ENCODE measurements around the gene ATG4D. TPM values are rescaled to one million over a fixed set of nuclear protein-coding genes. Genes with fewer than 3 reads are reported as not detected.
"Not testable (repeated sequence)": the region's sequence is repeated elsewhere in the genome, so short reads cannot be mapped to it uniquely, and the experiment has no call there.

The ATG4D gene
- total and polyA plus RNA-seq, 2 experiments from 2014 or later: 6.2 to 18.0 TPM

- no peaks in the 10 kb centered on the region for H3K4me1 ChIP-seq (ENCODE audit: insufficient read depth)
- no peaks in the 10 kb centered on the region for H4K20me1 ChIP-seq (ENCODE audit: insufficient read depth)
- in situ Hi-C loops (cut with MboI): no loop called here
- H3K4me3 ChIP-seq: no peak overlapping the region
- H3K79me2 ChIP-seq (ENCODE audit: insufficient read depth): peaks cover 10% of the 10 kb centered on the region
- 95 to 96% methylated on average over 5 to 6 of the region's 6 CpGs for WGBS, 2 experiments (ENCODE audit: low coverage in 1 of 2, low lambda C conversion rate in 2 of 2, missing lambda C conversion rate in 2 of 2)
- peaks cover 13% of the 10 kb centered on the region; the same call in 1 of the 2 replicates for H3K36me3 ChIP-seq (ENCODE audit: low read depth)
- H3K9me3 ChIP-seq (ENCODE audit: low read depth): no peaks in the 10 kb centered on the region
- H3K9me2 ChIP-seq (ENCODE audit: insufficient read depth): no peaks in the 10 kb centered on the region
- no peak overlapping the region for H2AFZ ChIP-seq
- no peak for TF ChIP-seq EZH2phosphoT487 (IDR thresholded peaks at IDR 0.05; ENCODE audit: insufficient read depth, low read depth)
- TF ChIP-seq EZH2 (IDR thresholded peaks at IDR 0.05; ENCODE audit: insufficient read depth, poor library complexity, severe bottlenecking): no peak
- H3F3A ChIP-seq (ENCODE audit: insufficient read depth): no peaks in the 10 kb centered on the region
- H3K27me3 ChIP-seq (replicated peaks; ENCODE audit: insufficient read depth): no peaks in the 10 kb centered on the region
- H3K9ac ChIP-seq: no peak overlapping the region
- no peak overlapping the region for H3K4me2 ChIP-seq (ENCODE audit: unreplicated experiment)
- no peak for DNase-seq
- H3K27ac ChIP-seq: no peak overlapping the region
These were observed 6.6 kb downstream of the ATG4D start for GRCh38 chr19:10550336-10550735.

DNA sequence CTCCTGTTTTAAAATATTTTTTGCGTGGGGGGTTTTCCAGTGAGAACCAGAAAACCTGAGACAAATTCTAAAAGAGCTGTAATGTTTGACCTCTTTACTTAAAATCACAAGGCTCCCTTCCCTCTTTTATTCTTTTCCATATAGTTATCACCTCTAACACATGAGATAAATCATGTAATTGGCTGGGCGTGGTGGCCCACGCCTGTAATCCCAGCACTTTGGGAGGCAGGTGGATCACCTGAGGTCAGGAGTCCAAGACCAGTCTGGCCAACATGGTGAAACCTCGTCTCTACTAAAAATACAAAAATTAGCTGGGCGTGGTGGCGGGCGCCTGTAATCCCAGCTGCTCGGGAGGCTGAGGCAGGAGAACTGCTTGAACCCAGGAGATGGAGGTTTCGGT lies 7.3 kb downstream of the ATG4D start:
- H3K27me3 ChIP-seq (replicated peaks; ENCODE audit: insufficient read depth); H4K20me1 ChIP-seq (ENCODE audit: insufficient read depth); H3K9ac ChIP-seq; H3K4me1 ChIP-seq (ENCODE audit: insufficient read depth); in situ Hi-C loops (cut with MboI); H3K9me2 ChIP-seq (ENCODE audit: insufficient read depth); H3F3A ChIP-seq (ENCODE audit: insufficient read depth); H3K4me2 ChIP-seq (ENCODE audit: unreplicated experiment); H3K27ac ChIP-seq; H3K4me3 ChIP-seq; DNase-seq; H2AFZ ChIP-seq; H3K79me2 ChIP-seq (ENCODE audit: insufficient read depth); H3K9me3 ChIP-seq (ENCODE audit: low read depth): not testable (repeated sequence)
- 94 to 95% methylated on average over 9 of the region's 9 CpGs for WGBS, 2 experiments (ENCODE audit: low coverage in 1 of 2, low lambda C conversion rate in 2 of 2, missing lambda C conversion rate in 2 of 2)
- H3K36me3 ChIP-seq (ENCODE audit: low read depth): peaks cover 13% of the 10 kb centered on the region; the same call in 1 of the 2 replicates

DNA sequence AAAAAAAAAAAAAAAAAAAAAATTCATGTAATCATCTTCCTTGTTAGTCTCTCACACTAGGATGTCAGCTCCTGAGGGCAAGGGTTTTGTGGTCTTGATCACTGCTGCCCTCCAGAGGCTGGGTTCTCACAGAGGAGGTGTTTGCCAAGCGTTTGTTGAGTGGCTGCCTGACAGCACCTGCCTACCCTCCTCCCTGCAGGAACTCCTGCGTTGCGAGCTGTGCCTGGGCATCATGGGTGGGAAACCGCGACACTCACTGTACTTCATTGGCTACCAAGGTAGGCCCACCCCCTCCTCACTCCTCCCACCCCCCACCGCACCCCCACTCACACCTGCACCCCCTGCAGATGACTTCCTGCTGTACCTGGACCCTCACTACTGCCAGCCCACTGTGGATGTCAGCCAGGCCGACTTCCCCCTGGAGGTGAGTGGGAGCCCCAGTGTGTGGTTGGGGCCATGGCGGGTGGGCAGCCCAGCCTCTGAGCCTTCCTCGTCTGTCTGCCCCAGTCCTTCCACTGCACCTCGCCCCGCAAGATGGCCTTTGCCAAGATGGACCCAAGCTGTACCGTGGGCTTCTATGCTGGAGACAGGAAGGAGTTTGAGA lies 8.1 kb downstream of the ATG4D start:
- no peak overlapping the region for H3K4me3 ChIP-seq
- H3K9me2 ChIP-seq (ENCODE audit: insufficient read depth): no peaks in the 10 kb centered on the region
- H3K36me3 ChIP-seq (ENCODE audit: low read depth): peaks cover 13% of the 10 kb centered on the region; the same call in 1 of the 2 replicates
- TF ChIP-seq EZH2phosphoT487 (IDR thresholded peaks at IDR 0.05; ENCODE audit: insufficient read depth, low read depth) (no peak), EZH2 (IDR thresholded peaks at IDR 0.05; ENCODE audit: insufficient read depth, poor library complexity, severe bottlenecking) (no peak)
- in situ Hi-C loops (cut with MboI): no loop called here
- H2AFZ ChIP-seq: no peak overlapping the region
- no peak overlapping the region for H3K4me2 ChIP-seq (ENCODE audit: unreplicated experiment)
- H3K27ac ChIP-seq: no peak overlapping the region
- 84 to 90% methylated on average over 9 to 12 of the region's 12 CpGs for WGBS, 2 experiments (ENCODE audit: low coverage in 1 of 2, low lambda C conversion rate in 2 of 2, missing lambda C conversion rate in 2 of 2)
- no peaks in the 10 kb centered on the region for H3K9me3 ChIP-seq (ENCODE audit: low read depth)
- no peaks in the 10 kb centered on the region for H3K4me1 ChIP-seq (ENCODE audit: insufficient read depth)
- H3K79me2 ChIP-seq (ENCODE audit: insufficient read depth): no peaks in the 10 kb centered on the region
- H4K20me1 ChIP-seq (ENCODE audit: insufficient read depth): no peaks in the 10 kb centered on the region
- H3K27me3 ChIP-seq (replicated peaks; ENCODE audit: insufficient read depth): no peaks in the 10 kb centered on the region
- peak; percentile 55 for DNase-seq
- H3F3A ChIP-seq (ENCODE audit: insufficient read depth): no peaks in the 10 kb centered on the region
- no peak overlapping the region for H3K9ac ChIP-seq

DNA sequence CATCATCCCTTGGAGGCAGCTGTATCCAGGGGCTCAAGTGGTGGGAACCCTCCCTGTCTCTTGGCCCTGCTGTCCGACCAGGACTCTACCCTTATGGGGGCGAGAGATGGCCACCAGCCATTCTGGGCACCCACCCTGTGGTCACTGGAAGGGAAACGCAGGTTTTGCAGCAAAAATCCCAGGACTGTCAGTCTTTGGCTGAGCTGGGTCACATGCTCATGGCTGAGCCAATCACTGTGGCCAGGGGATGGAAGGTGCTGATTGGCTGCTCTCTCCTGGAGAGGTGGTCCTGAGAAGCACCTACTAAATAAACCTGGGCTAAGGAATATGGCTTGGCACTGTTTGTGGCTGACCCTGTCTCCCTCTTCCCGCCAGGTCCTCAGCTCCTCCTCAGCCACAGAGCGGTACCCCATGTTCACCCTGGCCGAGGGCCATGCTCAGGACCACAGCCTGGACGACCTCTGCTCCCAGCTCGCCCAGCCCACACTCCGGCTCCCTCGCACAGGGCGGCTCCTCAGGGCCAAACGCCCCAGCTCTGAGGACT lies 8.9 kb downstream of the ATG4D start:
- Histone ChIP-seq H3K79me2 (ENCODE audit: insufficient read depth) (no peaks in the 10 kb centered on the region), H3K4me1 (ENCODE audit: insufficient read depth) (no peaks in the 10 kb centered on the region), H3K9me3 (ENCODE audit: low read depth) (no peaks in the 10 kb centered on the region), H3K4me2 (ENCODE audit: unreplicated experiment) (no peak overlapping the region), H2AFZ (no peak overlapping the region), H4K20me1 (ENCODE audit: insufficient read depth) (no peaks in the 10 kb centered on the region), H3K9ac (no peak overlapping the region), H3K36me3 (ENCODE audit: low read depth) (peaks cover 13% of the 10 kb centered on the region; the same call in 1 of the 2 replicates), H3K4me3 (no peak overlapping the region), H3F3A (ENCODE audit: insufficient read depth) (no peaks in the 10 kb centered on the region), H3K9me2 (ENCODE audit: insufficient read depth) (no peaks in the 10 kb centered on the region), H3K27me3 (replicated peaks; ENCODE audit: insufficient read depth) (no peaks in the 10 kb centered on the region), H3K27ac (no peak overlapping the region)
- in situ Hi-C loops (cut with MboI): no loop called here
- DNase-seq: peak; percentile 36
- TF ChIP-seq EZH2phosphoT487 (IDR thresholded peaks at IDR 0.05; ENCODE audit: insufficient read depth, low read depth) (no peak), EZH2 (IDR thresholded peaks at IDR 0.05; ENCODE audit: insufficient read depth, poor library complexity, severe bottlenecking) (no peak)
- 84 to 86% methylated on average over 12 of the region's 12 CpGs for WGBS, 2 experiments (ENCODE audit: low coverage in 1 of 2, low lambda C conversion rate in 2 of 2, missing lambda C conversion rate in 2 of 2)

Data from GM23248 (cell line).